Fibroblast of lung (primary cell): ENCODE results near the gene HAVCR1. TPM values are rescaled to one million over a fixed set of nuclear protein-coding genes. Genes with fewer than 3 reads are reported as not detected.

Source experiments
- DNase-seq, 2 donors: peaks; one replicate each; pipeline versions ENCODE4 v3.0.0 to v3.0.0-alpha.2; 2010; ENCODE audit warnings: low read depth in 2 of 2
- H2AFZ ChIP-seq: 2 replicates; pipeline ENCODE4 v1.5.1; 2012; ENCODE audit warnings: low read length, control low read depth, inconsistent platforms
- H3K27ac ChIP-seq: 2 replicates; pipeline ENCODE4 v1.5.1; 2011; ENCODE audit warnings: low read length, control low read depth; ENCODE audit not compliant: insufficient read depth
- H3K27me3 ChIP-seq: 2 replicates; pipeline ENCODE4 v1.5.1; 2011; ENCODE audit warnings: mild to moderate bottlenecking, low read length; ENCODE audit not compliant: control insufficient read depth, insufficient read depth
- H3K36me3 ChIP-seq: 2 replicates; pipeline ENCODE4 v1.5.1; 2011; ENCODE audit warnings: low read length; ENCODE audit not compliant: control insufficient read depth, insufficient read depth
- H3K4me1 ChIP-seq: 2 replicates; pipeline ENCODE4 v1.5.1; 2011; ENCODE audit warnings: low read length; ENCODE audit not compliant: control insufficient read depth, insufficient read depth; ENCODE audit errors: extremely low read depth
- H3K4me2 ChIP-seq: 2 replicates; pipeline ENCODE4 v1.5.1; 2011; ENCODE audit warnings: low read length, control low read depth; ENCODE audit not compliant: insufficient read depth; ENCODE audit errors: extremely low read depth
- H3K4me3 ChIP-seq, 4 experiments: fragments of 200-600 bp in 1 of 4; sonication (generic) in 1 of 4; replicated peaks in 1 of 4; 2 replicates each; pipeline ENCODE4 v1.5.1; 2011 to 2016; ENCODE audit warnings: low read length in 4 of 4, low read depth in 3 of 4, mild to moderate bottlenecking in 3 of 4, control low read depth in 2 of 4, inconsistent platforms in 1 of 4, mixed read lengths in 1 of 4; ENCODE audit not compliant: insufficient read depth in 1 of 4; ENCODE audit errors: control extremely low read depth in 1 of 4
- H3K79me2 ChIP-seq: 2 replicates; pipeline ENCODE4 v1.5.1; 2012; ENCODE audit warnings: mild to moderate bottlenecking, low read length, inconsistent platforms; ENCODE audit not compliant: control insufficient read depth, insufficient read depth
- H3K9ac ChIP-seq: 2 replicates; pipeline ENCODE4 v1.5.1; 2011; ENCODE audit warnings: mild to moderate bottlenecking, low read length, control low read depth; ENCODE audit not compliant: insufficient read depth
- H3K9me3 ChIP-seq: 2 replicates; pipeline ENCODE4 v1.5.1; 2012; ENCODE audit warnings: low read depth, low read length; ENCODE audit not compliant: control insufficient read depth, insufficient read depth
- H4K20me1 ChIP-seq: 2 replicates; pipeline ENCODE4 v1.5.1; 2011; ENCODE audit warnings: low read length; ENCODE audit not compliant: control insufficient read depth, insufficient read depth; ENCODE audit errors: extremely low read depth
- EZH2 ChIP-seq: IDR thresholded peaks from 2 replicates; pipeline ENCODE4 v1.5.1; 2012; ENCODE audit warnings: low read length, control low read depth, mild to moderate bottlenecking; ENCODE audit errors: missing control alignments
- polyA plus RNA-seq, 2 donors: library from polyadenylated mRNA; depleted of rRNA in 1 of 2; stranded (reverse) in 1 of 2; unstranded in 1 of 2; fragments of >200 nt; gene quantifications; 2 replicates each; pipeline ENCODE4 v1.2.1, GENCODE V29; 2011 to 2012; ENCODE audit warnings: missing spikeins in 1 of 2
- total RNA-seq: library from RNA; depleted of rRNA; stranded (reverse); fragments of >200 nt; gene quantifications from 2 replicates; pipeline ENCODE4 v1.2.1, GENCODE V29; 2014
- TF ChIP-seq, protein P1 (sequence below), 2 donors: IDR thresholded peaks in 1 of 2; conservative IDR thresholded peaks in 1 of 2; 1 replicate in 1 of 2; 2 replicates in 1 of 2; pipeline ENCODE4 v1.5.1; 2011 to 2012; ENCODE audit warnings: low read length in 2 of 2, control low read depth in 1 of 2, inconsistent platforms in 1 of 2, low read depth in 1 of 2, mild to moderate bottlenecking in 1 of 2

Gene HAVCR1
- total and polyA plus RNA-seq, 2 donors (not counting 1 experiment from before 2014, with no cell fraction given): not detected

DNA sequence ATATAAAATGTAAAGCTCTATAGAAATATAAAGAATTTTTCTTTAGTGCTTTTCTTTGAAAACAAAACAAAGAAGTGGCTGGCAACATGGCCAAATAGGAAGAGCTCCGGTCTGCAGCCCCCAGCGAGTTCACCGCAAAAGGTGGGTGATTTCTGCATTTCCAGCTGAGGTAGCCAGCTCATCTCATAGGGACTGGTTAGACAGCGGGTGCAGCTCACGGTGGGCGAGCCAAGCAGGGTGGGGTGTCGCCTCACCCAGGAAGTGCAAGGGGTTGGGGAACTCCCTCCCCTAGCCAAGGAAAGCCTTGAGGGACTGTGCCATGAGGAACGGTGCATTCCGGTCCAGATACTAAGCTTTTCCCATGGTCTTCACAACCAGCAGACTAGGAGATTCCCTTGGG is 74.9 kb downstream of the HAVCR1 start:
- Histone ChIP-seq H2AFZ (no peak overlapping the region), H3K79me2 (no peaks in the 10 kb centered on the region), H3K4me1 (no peaks in the 10 kb centered on the region), H4K20me1 (no peaks in the 10 kb centered on the region), H3K27me3 (no peaks in the 10 kb centered on the region), H3K36me3 (no peaks in the 10 kb centered on the region), H3K4me3 (no peak overlapping the region), H3K4me2 (no peak overlapping the region), H3K27ac (no peak overlapping the region), H3K9me3 (no peaks in the 10 kb centered on the region), H3K9ac (no peak overlapping the region)
- TF ChIP-seq, protein P1, sequence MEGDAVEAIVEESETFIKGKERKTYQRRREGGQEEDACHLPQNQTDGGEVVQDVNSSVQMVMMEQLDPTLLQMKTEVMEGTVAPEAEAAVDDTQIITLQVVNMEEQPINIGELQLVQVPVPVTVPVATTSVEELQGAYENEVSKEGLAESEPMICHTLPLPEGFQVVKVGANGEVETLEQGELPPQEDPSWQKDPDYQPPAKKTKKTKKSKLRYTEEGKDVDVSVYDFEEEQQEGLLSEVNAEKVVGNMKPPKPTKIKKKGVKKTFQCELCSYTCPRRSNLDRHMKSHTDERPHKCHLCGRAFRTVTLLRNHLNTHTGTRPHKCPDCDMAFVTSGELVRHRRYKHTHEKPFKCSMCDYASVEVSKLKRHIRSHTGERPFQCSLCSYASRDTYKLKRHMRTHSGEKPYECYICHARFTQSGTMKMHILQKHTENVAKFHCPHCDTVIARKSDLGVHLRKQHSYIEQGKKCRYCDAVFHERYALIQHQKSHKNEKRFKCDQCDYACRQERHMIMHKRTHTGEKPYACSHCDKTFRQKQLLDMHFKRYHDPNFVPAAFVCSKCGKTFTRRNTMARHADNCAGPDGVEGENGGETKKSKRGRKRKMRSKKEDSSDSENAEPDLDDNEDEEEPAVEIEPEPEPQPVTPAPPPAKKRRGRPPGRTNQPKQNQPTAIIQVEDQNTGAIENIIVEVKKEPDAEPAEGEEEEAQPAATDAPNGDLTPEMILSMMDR (conservative IDR thresholded peaks at IDR 0.05 in 1 of 2, IDR thresholded peaks at IDR 0.05 in 1 of 2; ENCODE audit: low read depth in 1 of 2, low read length in 2 of 2): no peak
- no peak for TF ChIP-seq EZH2
- DNase-seq: no peak

DNA sequence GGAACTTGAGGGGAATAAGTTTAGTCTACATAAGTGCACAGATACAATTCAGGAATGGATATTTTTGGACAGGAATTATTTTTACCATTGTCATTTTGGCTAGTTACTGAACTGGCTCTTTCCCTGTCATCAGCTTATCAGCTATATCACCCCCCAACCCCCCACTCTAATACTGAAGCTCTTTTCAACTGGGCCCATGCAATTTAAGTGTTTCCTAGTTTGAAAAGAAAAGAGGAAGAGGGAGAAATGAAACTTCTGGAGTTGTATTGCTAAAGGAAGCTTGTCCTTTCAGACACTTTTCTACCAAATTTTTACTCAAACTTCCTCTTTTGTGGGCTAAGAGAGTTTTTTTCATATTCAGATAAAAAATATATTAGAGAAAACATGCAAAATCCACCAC is 77.4 kb downstream of the HAVCR1 start:
- H3K4me3 ChIP-seq: no peak overlapping the region
- H3K79me2 ChIP-seq: no peaks in the 10 kb centered on the region
- no peak for TF ChIP-seq EZH2
- TF ChIP-seq, protein P1 (conservative IDR thresholded peaks at IDR 0.05 in 1 of 2, IDR thresholded peaks at IDR 0.05 in 1 of 2; ENCODE audit: low read depth in 1 of 2, low read length in 2 of 2): no peak
- no peaks in the 10 kb centered on the region for H4K20me1 ChIP-seq
- no peaks in the 10 kb centered on the region for H3K36me3 ChIP-seq
- H3K4me2 ChIP-seq: no peak overlapping the region
- no peak overlapping the region for H3K27ac ChIP-seq
- no peak overlapping the region for H3K9ac ChIP-seq
- H3K9me3 ChIP-seq: no peaks in the 10 kb centered on the region
- no peaks in the 10 kb centered on the region for H3K4me1 ChIP-seq
- no peak overlapping the region for H2AFZ ChIP-seq
- DNase-seq: no peak
- H3K27me3 ChIP-seq: no peaks in the 10 kb centered on the region

Other genes with a start within 250 kb of the HAVCR1 start
- 0.17 and 0.26 TPM in 2 replicates for gene PPP1R2B, start 208.8 kb downstream of the HAVCR1 start, total RNA-seq
- gene PPP1R2B, start 208.8 kb downstream of the HAVCR1 start, polyA plus RNA-seq: not detected in 2 replicates
- not detected in 2 replicates for gene TIMD4, start 95.9 kb downstream of the HAVCR1 start, total RNA-seq
- not detected in 2 replicates for gene TIMD4, start 95.9 kb downstream of the HAVCR1 start, polyA plus RNA-seq
- gene HAVCR2, start 49.9 kb upstream of the HAVCR1 start, total RNA-seq: 2.5 and 3.6 TPM in 2 replicates
- 0.41 and 0.56 TPM in 2 replicates for gene HAVCR2, start 49.9 kb upstream of the HAVCR1 start, polyA plus RNA-seq
- gene MED7, start 83.7 kb upstream of the HAVCR1 start, total RNA-seq: 9.8 and 11.4 TPM in 2 replicates
- 15.1 and 17.5 TPM in 2 replicates for gene MED7, start 83.7 kb upstream of the HAVCR1 start, polyA plus RNA-seq
- not detected in 2 replicates for gene GARIN3, start 107.1 kb upstream of the HAVCR1 start, total RNA-seq
- gene GARIN3, start 107.1 kb upstream of the HAVCR1 start, polyA plus RNA-seq: not detected in 2 replicates
- 0.17 TPM in 1 of 2 replicates, not detected in the other for gene ITK, start 121.7 kb upstream of the HAVCR1 start, total RNA-seq
- not detected in 2 replicates for gene ITK, start 121.7 kb upstream of the HAVCR1 start, polyA plus RNA-seq
- gene CYFIP2, start 207.0 kb upstream of the HAVCR1 start, total RNA-seq: 16.4 and 27.6 TPM in 2 replicates
- 5.0 and 6.5 TPM in 2 replicates for gene CYFIP2, start 207.0 kb upstream of the HAVCR1 start, polyA plus RNA-seq